ENCODE data around the gene ACOT11. TPM values are rescaled to one million over a fixed set of nuclear protein-coding genes. Genes with fewer than 3 reads are reported as not detected.

ACOT11 gene
- total and polyA plus RNA-seq, 9 of the 15 experiments (the other 6 are each of a cell fraction or from before 2014, with no cell fraction given) = 0.04 to 1.2 (median 0.64) TPM; not detected in 2

DNA sequence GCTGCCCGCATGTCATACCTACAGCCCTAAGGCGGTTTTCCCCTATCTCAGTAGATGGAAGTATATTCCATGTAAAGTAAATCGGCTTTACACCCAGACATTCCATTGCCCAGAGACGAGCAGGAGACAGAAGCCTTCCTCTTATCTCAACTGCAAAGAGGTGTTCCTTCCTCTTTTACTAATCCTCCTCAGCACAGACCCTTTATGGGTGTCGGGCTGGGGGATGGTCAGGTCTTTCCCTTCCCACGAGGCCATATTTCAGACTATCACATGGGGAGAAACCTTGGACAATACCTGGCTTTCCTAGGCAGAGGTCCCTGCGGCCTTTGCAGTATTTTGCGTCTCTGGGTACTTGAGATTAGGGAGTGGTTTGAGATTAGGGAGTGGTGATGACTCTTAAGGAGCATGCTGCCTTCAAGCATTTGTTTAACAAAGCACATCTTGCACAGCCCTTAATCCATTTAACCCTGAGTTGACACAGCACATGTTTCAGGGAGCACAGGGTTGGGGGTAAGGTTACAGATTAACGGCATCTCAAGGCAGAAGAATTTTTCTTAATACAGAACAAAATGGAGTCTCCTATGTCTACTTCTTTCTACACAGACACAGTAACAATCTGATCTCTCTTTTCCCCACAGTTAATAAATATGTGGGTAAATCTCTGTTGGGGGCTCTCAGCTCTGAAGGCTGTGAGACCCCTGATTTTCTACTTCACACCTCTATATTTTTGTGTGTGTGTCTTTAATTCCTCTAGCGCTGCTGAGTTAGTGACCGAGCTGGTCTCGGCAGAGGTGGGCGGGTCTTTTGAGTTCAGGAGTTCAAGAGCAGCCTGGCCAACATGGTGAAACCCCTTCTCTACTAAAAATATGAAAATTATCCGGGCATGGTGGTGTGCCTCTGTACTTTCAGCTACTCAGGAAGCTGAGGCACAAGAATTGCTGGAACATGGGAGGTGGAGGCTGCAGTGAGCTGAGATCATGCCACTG is 88.7 kb downstream of the ACOT11 start (continued):
- TF ChIP-seq, protein P1, sequence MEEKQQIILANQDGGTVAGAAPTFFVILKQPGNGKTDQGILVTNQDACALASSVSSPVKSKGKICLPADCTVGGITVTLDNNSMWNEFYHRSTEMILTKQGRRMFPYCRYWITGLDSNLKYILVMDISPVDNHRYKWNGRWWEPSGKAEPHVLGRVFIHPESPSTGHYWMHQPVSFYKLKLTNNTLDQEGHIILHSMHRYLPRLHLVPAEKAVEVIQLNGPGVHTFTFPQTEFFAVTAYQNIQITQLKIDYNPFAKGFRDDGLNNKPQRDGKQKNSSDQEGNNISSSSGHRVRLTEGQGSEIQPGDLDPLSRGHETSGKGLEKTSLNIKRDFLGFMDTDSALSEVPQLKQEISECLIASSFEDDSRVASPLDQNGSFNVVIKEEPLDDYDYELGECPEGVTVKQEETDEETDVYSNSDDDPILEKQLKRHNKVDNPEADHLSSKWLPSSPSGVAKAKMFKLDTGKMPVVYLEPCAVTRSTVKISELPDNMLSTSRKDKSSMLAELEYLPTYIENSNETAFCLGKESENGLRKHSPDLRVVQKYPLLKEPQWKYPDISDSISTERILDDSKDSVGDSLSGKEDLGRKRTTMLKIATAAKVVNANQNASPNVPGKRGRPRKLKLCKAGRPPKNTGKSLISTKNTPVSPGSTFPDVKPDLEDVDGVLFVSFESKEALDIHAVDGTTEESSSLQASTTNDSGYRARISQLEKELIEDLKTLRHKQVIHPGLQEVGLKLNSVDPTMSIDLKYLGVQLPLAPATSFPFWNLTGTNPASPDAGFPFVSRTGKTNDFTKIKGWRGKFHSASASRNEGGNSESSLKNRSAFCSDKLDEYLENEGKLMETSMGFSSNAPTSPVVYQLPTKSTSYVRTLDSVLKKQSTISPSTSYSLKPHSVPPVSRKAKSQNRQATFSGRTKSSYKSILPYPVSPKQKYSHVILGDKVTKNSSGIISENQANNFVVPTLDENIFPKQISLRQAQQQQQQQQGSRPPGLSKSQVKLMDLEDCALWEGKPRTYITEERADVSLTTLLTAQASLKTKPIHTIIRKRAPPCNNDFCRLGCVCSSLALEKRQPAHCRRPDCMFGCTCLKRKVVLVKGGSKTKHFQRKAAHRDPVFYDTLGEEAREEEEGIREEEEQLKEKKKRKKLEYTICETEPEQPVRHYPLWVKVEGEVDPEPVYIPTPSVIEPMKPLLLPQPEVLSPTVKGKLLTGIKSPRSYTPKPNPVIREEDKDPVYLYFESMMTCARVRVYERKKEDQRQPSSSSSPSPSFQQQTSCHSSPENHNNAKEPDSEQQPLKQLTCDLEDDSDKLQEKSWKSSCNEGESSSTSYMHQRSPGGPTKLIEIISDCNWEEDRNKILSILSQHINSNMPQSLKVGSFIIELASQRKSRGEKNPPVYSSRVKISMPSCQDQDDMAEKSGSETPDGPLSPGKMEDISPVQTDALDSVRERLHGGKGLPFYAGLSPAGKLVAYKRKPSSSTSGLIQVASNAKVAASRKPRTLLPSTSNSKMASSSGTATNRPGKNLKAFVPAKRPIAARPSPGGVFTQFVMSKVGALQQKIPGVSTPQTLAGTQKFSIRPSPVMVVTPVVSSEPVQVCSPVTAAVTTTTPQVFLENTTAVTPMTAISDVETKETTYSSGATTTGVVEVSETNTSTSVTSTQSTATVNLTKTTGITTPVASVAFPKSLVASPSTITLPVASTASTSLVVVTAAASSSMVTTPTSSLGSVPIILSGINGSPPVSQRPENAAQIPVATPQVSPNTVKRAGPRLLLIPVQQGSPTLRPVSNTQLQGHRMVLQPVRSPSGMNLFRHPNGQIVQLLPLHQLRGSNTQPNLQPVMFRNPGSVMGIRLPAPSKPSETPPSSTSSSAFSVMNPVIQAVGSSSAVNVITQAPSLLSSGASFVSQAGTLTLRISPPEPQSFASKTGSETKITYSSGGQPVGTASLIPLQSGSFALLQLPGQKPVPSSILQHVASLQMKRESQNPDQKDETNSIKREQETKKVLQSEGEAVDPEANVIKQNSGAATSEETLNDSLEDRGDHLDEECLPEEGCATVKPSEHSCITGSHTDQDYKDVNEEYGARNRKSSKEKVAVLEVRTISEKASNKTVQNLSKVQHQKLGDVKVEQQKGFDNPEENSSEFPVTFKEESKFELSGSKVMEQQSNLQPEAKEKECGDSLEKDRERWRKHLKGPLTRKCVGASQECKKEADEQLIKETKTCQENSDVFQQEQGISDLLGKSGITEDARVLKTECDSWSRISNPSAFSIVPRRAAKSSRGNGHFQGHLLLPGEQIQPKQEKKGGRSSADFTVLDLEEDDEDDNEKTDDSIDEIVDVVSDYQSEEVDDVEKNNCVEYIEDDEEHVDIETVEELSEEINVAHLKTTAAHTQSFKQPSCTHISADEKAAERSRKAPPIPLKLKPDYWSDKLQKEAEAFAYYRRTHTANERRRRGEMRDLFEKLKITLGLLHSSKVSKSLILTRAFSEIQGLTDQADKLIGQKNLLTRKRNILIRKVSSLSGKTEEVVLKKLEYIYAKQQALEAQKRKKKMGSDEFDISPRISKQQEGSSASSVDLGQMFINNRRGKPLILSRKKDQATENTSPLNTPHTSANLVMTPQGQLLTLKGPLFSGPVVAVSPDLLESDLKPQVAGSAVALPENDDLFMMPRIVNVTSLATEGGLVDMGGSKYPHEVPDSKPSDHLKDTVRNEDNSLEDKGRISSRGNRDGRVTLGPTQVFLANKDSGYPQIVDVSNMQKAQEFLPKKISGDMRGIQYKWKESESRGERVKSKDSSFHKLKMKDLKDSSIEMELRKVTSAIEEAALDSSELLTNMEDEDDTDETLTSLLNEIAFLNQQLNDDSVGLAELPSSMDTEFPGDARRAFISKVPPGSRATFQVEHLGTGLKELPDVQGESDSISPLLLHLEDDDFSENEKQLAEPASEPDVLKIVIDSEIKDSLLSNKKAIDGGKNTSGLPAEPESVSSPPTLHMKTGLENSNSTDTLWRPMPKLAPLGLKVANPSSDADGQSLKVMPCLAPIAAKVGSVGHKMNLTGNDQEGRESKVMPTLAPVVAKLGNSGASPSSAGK (IDR thresholded peaks at IDR 0.05) = peak; percentile 65
- TF ChIP-seq, protein P2, sequence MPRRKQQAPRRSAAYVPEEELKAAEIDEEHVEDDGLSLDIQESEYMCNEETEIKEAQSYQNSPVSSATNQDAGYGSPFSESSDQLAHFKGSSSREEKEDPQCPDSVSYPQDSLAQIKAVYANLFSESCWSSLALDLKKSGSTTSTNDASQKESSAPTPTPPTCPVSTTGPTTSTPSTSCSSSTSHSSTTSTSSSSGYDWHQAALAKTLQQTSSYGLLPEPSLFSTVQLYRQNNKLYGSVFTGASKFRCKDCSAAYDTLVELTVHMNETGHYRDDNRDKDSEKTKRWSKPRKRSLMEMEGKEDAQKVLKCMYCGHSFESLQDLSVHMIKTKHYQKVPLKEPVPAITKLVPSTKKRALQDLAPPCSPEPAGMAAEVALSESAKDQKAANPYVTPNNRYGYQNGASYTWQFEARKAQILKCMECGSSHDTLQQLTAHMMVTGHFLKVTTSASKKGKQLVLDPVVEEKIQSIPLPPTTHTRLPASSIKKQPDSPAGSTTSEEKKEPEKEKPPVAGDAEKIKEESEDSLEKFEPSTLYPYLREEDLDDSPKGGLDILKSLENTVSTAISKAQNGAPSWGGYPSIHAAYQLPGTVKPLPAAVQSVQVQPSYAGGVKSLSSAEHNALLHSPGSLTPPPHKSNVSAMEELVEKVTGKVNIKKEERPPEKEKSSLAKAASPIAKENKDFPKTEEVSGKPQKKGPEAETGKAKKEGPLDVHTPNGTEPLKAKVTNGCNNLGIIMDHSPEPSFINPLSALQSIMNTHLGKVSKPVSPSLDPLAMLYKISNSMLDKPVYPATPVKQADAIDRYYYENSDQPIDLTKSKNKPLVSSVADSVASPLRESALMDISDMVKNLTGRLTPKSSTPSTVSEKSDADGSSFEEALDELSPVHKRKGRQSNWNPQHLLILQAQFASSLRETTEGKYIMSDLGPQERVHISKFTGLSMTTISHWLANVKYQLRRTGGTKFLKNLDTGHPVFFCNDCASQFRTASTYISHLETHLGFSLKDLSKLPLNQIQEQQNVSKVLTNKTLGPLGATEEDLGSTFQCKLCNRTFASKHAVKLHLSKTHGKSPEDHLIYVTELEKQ (CRISPR knock-in tag; IDR thresholded peaks at IDR 0.05) = peak; percentile 39; the same call in 1 of the 2 replicates
- TF ChIP-seq NFE2L1 (tag; IDR thresholded peaks at IDR 0.05; ENCODE audit: borderline replicate concordance, low read depth) (peak; percentile 12; the same call in 1 of the 2 replicates), GATA2 (CRISPR knock-in tag; IDR thresholded peaks at IDR 0.05) (peak; percentile 62), SMARCE1 (IDR thresholded peaks at IDR 0.05) (peak; percentile 58; the same call in 1 of the 2 replicates)
- TF ChIP-seq, protein P3, sequence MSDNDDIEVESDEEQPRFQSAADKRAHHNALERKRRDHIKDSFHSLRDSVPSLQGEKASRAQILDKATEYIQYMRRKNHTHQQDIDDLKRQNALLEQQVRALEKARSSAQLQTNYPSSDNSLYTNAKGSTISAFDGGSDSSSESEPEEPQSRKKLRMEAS (CRISPR knock-in tag; IDR thresholded peaks at IDR 0.05) = peak; percentile 87
- TF ChIP-seq, protein P4, sequence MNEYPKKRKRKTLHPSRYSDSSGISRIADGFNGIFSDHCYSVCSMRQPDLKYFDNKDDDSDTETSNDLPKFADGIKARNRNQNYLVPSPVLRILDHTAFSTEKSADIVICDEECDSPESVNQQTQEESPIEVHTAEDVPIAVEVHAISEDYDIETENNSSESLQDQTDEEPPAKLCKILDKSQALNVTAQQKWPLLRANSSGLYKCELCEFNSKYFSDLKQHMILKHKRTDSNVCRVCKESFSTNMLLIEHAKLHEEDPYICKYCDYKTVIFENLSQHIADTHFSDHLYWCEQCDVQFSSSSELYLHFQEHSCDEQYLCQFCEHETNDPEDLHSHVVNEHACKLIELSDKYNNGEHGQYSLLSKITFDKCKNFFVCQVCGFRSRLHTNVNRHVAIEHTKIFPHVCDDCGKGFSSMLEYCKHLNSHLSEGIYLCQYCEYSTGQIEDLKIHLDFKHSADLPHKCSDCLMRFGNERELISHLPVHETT (CRISPR knock-in tag; conservative IDR thresholded peaks at IDR 0.05 in 1 of 2, IDR thresholded peaks at IDR 0.05 in 1 of 2) = peak in 1 of 2 experiments; percentile 26; a peak in 1 of 4 replicates
